Endothelial cell (in vitro differentiated cells): ENCODE data around the gene MLIP. TPM values are rescaled to one million over a fixed set of nuclear protein-coding genes. Genes with fewer than 3 reads are reported as not detected.

Source experiments
- DNase-seq: peaks from one replicate; pipeline ENCODE4 v3.0.0; 2021; ENCODE audit warnings: low spot score
- H3K27ac Mint-ChIP-seq: one replicate; pipeline ENCODE4 v1.8.0; 2021; ENCODE audit warnings: mixed read lengths, inconsistent platforms; ENCODE audit not compliant: unreplicated experiment
- H3K27me3 Mint-ChIP-seq: one replicate; pipeline ENCODE4 v1.8.0; 2021; ENCODE audit warnings: mild to moderate bottlenecking, moderate library complexity, mixed read lengths, inconsistent platforms; ENCODE audit not compliant: unreplicated experiment
- H3K36me3 Mint-ChIP-seq: one replicate; pipeline ENCODE4 v1.8.0; 2021; ENCODE audit warnings: mild to moderate bottlenecking, low read depth, mixed read lengths, inconsistent platforms; ENCODE audit not compliant: unreplicated experiment
- H3K4me1 Mint-ChIP-seq: one replicate; pipeline ENCODE4 v1.8.0; 2021; ENCODE audit warnings: mild to moderate bottlenecking, mixed read lengths, inconsistent platforms; ENCODE audit not compliant: unreplicated experiment
- H3K4me3 Mint-ChIP-seq: one replicate; pipeline ENCODE4 v1.8.0; 2021; ENCODE audit warnings: mild to moderate bottlenecking, mixed read lengths, inconsistent platforms; ENCODE audit not compliant: unreplicated experiment
- H3K9me3 Mint-ChIP-seq: one replicate; pipeline ENCODE4 v1.8.0; 2021; ENCODE audit warnings: mixed read lengths, inconsistent platforms; ENCODE audit not compliant: unreplicated experiment
- CTCF ChIP-seq: fragments of 200-600 bp; sonication (generic); IDR thresholded peaks from one replicate; pipeline ENCODE4 v1.5.0; 2021; ENCODE audit warnings: antibody characterized with exemption; ENCODE audit not compliant: unreplicated experiment
- total RNA-seq: library from RNA; stranded (reverse); fragmentation: NEBNext Ultra II Directional; extraction: Animal tissue kit (Norgen Biotek cat#: 25700); gene quantifications from one replicate; pipeline ENCODE4 v1.2.1, GENCODE V29; 2021; ENCODE audit not compliant: unreplicated experiment

Gene MLIP
- total RNA-seq, 1 donor from 2014 or later: not detected

DNA sequence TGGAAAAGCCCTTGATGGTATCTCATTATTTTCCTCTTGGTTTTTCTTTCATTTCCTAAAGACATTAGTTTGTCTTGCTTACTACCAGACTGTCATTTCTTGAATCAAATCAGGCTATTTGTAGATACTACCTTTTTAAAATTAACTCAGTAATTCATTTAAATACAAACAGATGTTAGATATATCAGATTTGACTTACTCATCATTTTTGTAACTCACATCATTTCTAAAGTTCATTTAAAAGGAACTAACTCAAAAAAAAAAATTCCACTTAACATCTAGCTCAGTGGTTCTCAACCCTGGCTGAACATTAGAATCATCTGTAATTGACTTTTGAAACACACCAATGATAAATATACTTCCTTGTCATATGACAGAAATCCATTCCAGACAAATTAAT is 148.8 kb downstream of the MLIP start:
- no peaks in the 10 kb centered on the region for H3K27me3 Mint-ChIP-seq
- DNase-seq: no peak
- TF ChIP-seq CTCF: no peak
- no peaks in the 10 kb centered on the region for H3K9me3 Mint-ChIP-seq
- H3K36me3 Mint-ChIP-seq: no peaks in the 10 kb centered on the region
- H3K4me1 Mint-ChIP-seq: peaks cover 2% of the 10 kb centered on the region
- H3K4me3 Mint-ChIP-seq: no peak overlapping the region
- H3K27ac Mint-ChIP-seq: no peak overlapping the region

- DNase-seq: no peak
- H3K4me3 Mint-ChIP-seq: no peak overlapping the region
- H3K36me3 Mint-ChIP-seq: no peaks in the 10 kb centered on the region
- TF ChIP-seq CTCF: no peak
- H3K27ac Mint-ChIP-seq: no peak overlapping the region
- no peaks in the 10 kb centered on the region for H3K9me3 Mint-ChIP-seq
- H3K4me1 Mint-ChIP-seq: no peaks in the 10 kb centered on the region
- H3K27me3 Mint-ChIP-seq: no peaks in the 10 kb centered on the region
Measured at GRCh38 chr6:54262499-54262898, 151.3 kb downstream of the MLIP start.

GRCh38 chr6:54262971-54263370 is 151.7 kb downstream of the MLIP start:
- Mint-ChIP-seq H3K36me3 (no peaks in the 10 kb centered on the region), H3K4me3 (no peak overlapping the region), H3K9me3 (no peaks in the 10 kb centered on the region), H3K4me1 (no peaks in the 10 kb centered on the region), H3K27me3 (no peaks in the 10 kb centered on the region), H3K27ac (no peak overlapping the region)
- no peak for TF ChIP-seq CTCF
- DNase-seq: no peak

GRCh38 chr6:54264581-54265272 is 153.5 kb downstream of the MLIP start:
- no peak for TF ChIP-seq CTCF
- peaks cover 4% of the 10 kb centered on the region for H3K4me1 Mint-ChIP-seq
- H3K4me3 Mint-ChIP-seq: no peak overlapping the region
- no peaks in the 10 kb centered on the region for H3K36me3 Mint-ChIP-seq
- no peak for DNase-seq
- H3K27ac Mint-ChIP-seq: no peak overlapping the region
- H3K9me3 Mint-ChIP-seq: no peaks in the 10 kb centered on the region
- H3K27me3 Mint-ChIP-seq: no peaks in the 10 kb centered on the region

- Mint-ChIP-seq H3K4me3 (no peak overlapping the region), H3K4me1 (peaks cover 4% of the 10 kb centered on the region), H3K36me3 (no peaks in the 10 kb centered on the region), H3K9me3 (no peaks in the 10 kb centered on the region), H3K27ac (no peak overlapping the region), H3K27me3 (no peaks in the 10 kb centered on the region)
- TF ChIP-seq CTCF: peak; percentile 14
- peak; percentile 9 for DNase-seq
Measured at GRCh38 chr6:54266400-54266923, 155.2 kb downstream of the MLIP start.
